ENCODE data around the gene GJB4.
"Not testable (repeated sequence)": the region's sequence is repeated elsewhere in the genome, so short reads cannot be mapped to it uniquely, and the experiment has no call there.

Gene GJB4

GRCh38 chr1:34747638-34747941 lies 11.9 kb upstream of the GJB4 start:
- DNase-seq: no peak

GRCh38 chr1:34749992-34750391 lies 9.5 kb upstream of the GJB4 start:
- DNase-seq: no peak

- no peak for DNase-seq
These were observed 8.9 kb upstream of the GJB4 start for GRCh38 chr1:34750610-34751009.

- DNase-seq: no peak
These were observed 6.4 kb upstream of the GJB4 start for GRCh38 chr1:34753163-34753562.

GRCh38 chr1:34754964-34755637 lies 4.4 kb upstream of the GJB4 start, which contains the start of gene GJB5:
Gene GJB5, plus strand, starts transcription at chr1:34755047. Its CDS starts 2,284 bp downstream, at chr1:34757331.
- no peak for DNase-seq

GRCh38 chr1:34755961-34756360 lies 3.6 kb upstream of the GJB4 start:
- DNase-seq: no peak

- DNase-seq: no peak
These were observed 2.2 kb upstream of the GJB4 start for GRCh38 chr1:34757386-34757785.

- DNase-seq: no peak
These were observed 789 bp upstream of the GJB4 start for GRCh38 chr1:34758751-34759150.

- DNase-seq: no peak
These were observed 1.7 kb downstream of the GJB4 start for GRCh38 chr1:34761176-34761761.

- no peak for DNase-seq
These were observed 2.3 kb downstream of the GJB4 start for GRCh38 chr1:34761776-34762307.

- DNase-seq: no peak
These were observed 3.1 kb downstream of the GJB4 start for GRCh38 chr1:34762474-34763141.

GRCh38 chr1:34763142-34763781 lies 3.7 kb downstream of the GJB4 start:
- DNase-seq: no peak

- no peak for DNase-seq
These were observed 9.3 kb downstream of the GJB4 start for GRCh38 chr1:34768856-34769255.

GRCh38 chr1:34770891-34771504 lies 11.5 kb downstream of the GJB4 start:
- no peak for DNase-seq

GRCh38 chr1:34771573-34772371 lies 12.2 kb downstream of the GJB4 start:
- DNase-seq: no peak

GRCh38 chr1:34773114-34773513 lies 13.6 kb downstream of the GJB4 start:
- not testable (repeated sequence) for DNase-seq

GRCh38 chr1:34774957-34775356 lies 15.4 kb downstream of the GJB4 start:
- DNase-seq: no peak

- no peak for DNase-seq
These were observed 17.4 kb downstream of the GJB4 start for GRCh38 chr1:34776911-34777310.

- DNase-seq: no peak
These were observed 18.2 kb downstream of the GJB4 start for GRCh38 chr1:34777519-34778321.

GRCh38 chr1:34778381-34778780 lies 18.8 kb downstream of the GJB4 start:
- DNase-seq: no peak

- DNase-seq: no peak
These were observed 19.5 kb downstream of the GJB4 start for GRCh38 chr1:34779005-34779404.

- DNase-seq: no peak
These were observed 20.0 kb downstream of the GJB4 start for GRCh38 chr1:34779526-34779925.
